Endothelial cell of umbilical vein (primary cell): ENCODE measurements around the gene BCAS3.

Experiments
- EZH2 ChIP-seq: IDR thresholded peaks from 2 replicates; pipeline ENCODE4 v1.6.1; 2012; ENCODE audit warnings: borderline replicate concordance, low read depth, mild to moderate bottlenecking, moderate library complexity, low read length, inconsistent platforms; ENCODE audit not compliant: severe bottlenecking
- JUN ChIP-seq: IDR thresholded peaks from 2 replicates; pipeline ENCODE4 v1.6.1; 2011; ENCODE audit warnings: borderline replicate concordance, low read depth; ENCODE audit not compliant: insufficient read length, insufficient read depth
- MYC ChIP-seq: IDR thresholded peaks from one replicate; pipeline ENCODE4 v1.6.1; 2011; ENCODE audit warnings: mild to moderate bottlenecking, low read depth, low read length
- POLR2A ChIP-seq: IDR thresholded peaks from 2 replicates; pipeline ENCODE4 v1.6.1; 2012; ENCODE audit warnings: low read depth, mild to moderate bottlenecking, control low read depth, low read length
- POLR2AphosphoS5 ChIP-seq: IDR thresholded peaks from 2 replicates; pipeline ENCODE4 v1.6.1; 2012; ENCODE audit warnings: low read depth, mild to moderate bottlenecking, control low read depth, low read length, moderate library complexity; ENCODE audit not compliant: insufficient read depth
- TF ChIP-seq, protein P1 (sequence below), 2 donors: IDR thresholded peaks; 1 replicate in 1 of 2; 2 replicates in 1 of 2; pipeline ENCODE4 v1.5.1; 2011; ENCODE audit warnings: low read length in 2 of 2, mild to moderate bottlenecking in 2 of 2, moderate library complexity in 2 of 2, control low read depth in 1 of 2, inconsistent platforms in 1 of 2, low read depth in 1 of 2; ENCODE audit not compliant: insufficient read depth in 1 of 2; ENCODE audit errors: extremely low read depth in 1 of 2
- TF ChIP-seq, protein P2 (sequence below): IDR thresholded peaks from 2 replicates; pipeline ENCODE4 v1.6.1; 2011; ENCODE audit not compliant: insufficient read depth, insufficient read length

DNA sequence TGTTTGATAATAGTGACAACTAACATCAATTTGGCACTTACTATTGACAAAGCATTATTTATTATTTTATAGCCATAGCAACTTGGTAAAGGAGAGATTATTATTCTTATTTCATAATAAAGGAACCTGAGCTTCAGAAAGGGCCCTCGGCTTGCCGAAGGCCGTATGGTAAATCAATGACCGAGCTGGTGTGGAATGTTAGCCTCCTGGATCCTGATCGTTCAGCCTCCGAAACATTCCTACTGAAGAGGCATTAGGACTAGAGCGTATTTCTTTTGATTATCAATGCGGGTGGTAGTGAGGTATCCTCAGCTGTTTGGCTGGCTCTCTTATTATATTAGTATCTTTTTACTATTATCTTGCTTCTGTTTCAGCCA lies 522.7 kb downstream of the BCAS3 start:
- TF ChIP-seq, protein P1, sequence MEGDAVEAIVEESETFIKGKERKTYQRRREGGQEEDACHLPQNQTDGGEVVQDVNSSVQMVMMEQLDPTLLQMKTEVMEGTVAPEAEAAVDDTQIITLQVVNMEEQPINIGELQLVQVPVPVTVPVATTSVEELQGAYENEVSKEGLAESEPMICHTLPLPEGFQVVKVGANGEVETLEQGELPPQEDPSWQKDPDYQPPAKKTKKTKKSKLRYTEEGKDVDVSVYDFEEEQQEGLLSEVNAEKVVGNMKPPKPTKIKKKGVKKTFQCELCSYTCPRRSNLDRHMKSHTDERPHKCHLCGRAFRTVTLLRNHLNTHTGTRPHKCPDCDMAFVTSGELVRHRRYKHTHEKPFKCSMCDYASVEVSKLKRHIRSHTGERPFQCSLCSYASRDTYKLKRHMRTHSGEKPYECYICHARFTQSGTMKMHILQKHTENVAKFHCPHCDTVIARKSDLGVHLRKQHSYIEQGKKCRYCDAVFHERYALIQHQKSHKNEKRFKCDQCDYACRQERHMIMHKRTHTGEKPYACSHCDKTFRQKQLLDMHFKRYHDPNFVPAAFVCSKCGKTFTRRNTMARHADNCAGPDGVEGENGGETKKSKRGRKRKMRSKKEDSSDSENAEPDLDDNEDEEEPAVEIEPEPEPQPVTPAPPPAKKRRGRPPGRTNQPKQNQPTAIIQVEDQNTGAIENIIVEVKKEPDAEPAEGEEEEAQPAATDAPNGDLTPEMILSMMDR (IDR thresholded peaks at IDR 0.05; ENCODE audit: extremely low read depth in 1 of 2, insufficient read depth in 1 of 2, low read depth in 1 of 2, low read length in 2 of 2) = no peak
- TF ChIP-seq MYC (no peak), EZH2 (no peak), POLR2AphosphoS5 (no peak), POLR2A (no peak), JUN (no peak)
- TF ChIP-seq, protein P2, sequence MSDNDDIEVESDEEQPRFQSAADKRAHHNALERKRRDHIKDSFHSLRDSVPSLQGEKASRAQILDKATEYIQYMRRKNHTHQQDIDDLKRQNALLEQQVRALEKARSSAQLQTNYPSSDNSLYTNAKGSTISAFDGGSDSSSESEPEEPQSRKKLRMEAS = no peak
